ENCODE measurements around the gene IQSEC1.

Gene IQSEC1

GRCh38 chr3:12934431-12934830 is 138.8 kb downstream of the IQSEC1 start:
- peak; percentile 57 for DNase-seq (ENCODE audit: low spot score)

- DNase-seq (ENCODE audit: low spot score): no peak
Measured at GRCh38 chr3:12933901-12934300, 139.3 kb downstream of the IQSEC1 start.

- DNase-seq (ENCODE audit: low spot score): no peak
Measured at GRCh38 chr3:12932754-12933153, 140.5 kb downstream of the IQSEC1 start.

- no peak for DNase-seq (ENCODE audit: low spot score)
Measured at GRCh38 chr3:12932347-12932746, 140.9 kb downstream of the IQSEC1 start.

GRCh38 chr3:12931273-12931905 is 141.8 kb downstream of the IQSEC1 start:
- no peak for DNase-seq (ENCODE audit: low spot score)

GRCh38 chr3:12929801-12930200 is 143.4 kb downstream of the IQSEC1 start:
- no peak for DNase-seq (ENCODE audit: low spot score)

GRCh38 chr3:12926660-12927059 is 146.6 kb downstream of the IQSEC1 start:
- DNase-seq (ENCODE audit: low spot score): no peak

- DNase-seq (ENCODE audit: low spot score): no peak
Measured at GRCh38 chr3:12925648-12926047, 147.6 kb downstream of the IQSEC1 start.

GRCh38 chr3:12924437-12924836 is 148.8 kb downstream of the IQSEC1 start:
- DNase-seq (ENCODE audit: low spot score): no peak

- no peak for DNase-seq (ENCODE audit: low spot score)
Measured at GRCh38 chr3:12922881-12923431, 150.3 kb downstream of the IQSEC1 start.

GRCh38 chr3:12922306-12922705 is 150.9 kb downstream of the IQSEC1 start:
- no peak for DNase-seq (ENCODE audit: low spot score)

- no peak for DNase-seq (ENCODE audit: low spot score)
Measured at GRCh38 chr3:12921736-12922135, 151.5 kb downstream of the IQSEC1 start.

GRCh38 chr3:12920967-12921366 is 152.3 kb downstream of the IQSEC1 start:
- no peak for DNase-seq (ENCODE audit: low spot score)

- DNase-seq (ENCODE audit: low spot score): no peak
Measured at GRCh38 chr3:12919205-12919604, 154.0 kb downstream of the IQSEC1 start.

GRCh38 chr3:12918231-12918630 is 155.0 kb downstream of the IQSEC1 start:
- DNase-seq (ENCODE audit: low spot score): no peak

- DNase-seq (ENCODE audit: low spot score): no peak
Measured at GRCh38 chr3:12916159-12916558, 157.1 kb downstream of the IQSEC1 start.

GRCh38 chr3:12914088-12914487 is 159.1 kb downstream of the IQSEC1 start:
- DNase-seq (ENCODE audit: low spot score): no peak

- no peak for DNase-seq (ENCODE audit: low spot score)
Measured at GRCh38 chr3:12911881-12912415, 161.3 kb downstream of the IQSEC1 start.

- DNase-seq (ENCODE audit: low spot score): no peak
Measured at GRCh38 chr3:12910356-12911099, 162.7 kb downstream of the IQSEC1 start.

GRCh38 chr3:12909710-12910109 is 163.5 kb downstream of the IQSEC1 start:
- DNase-seq (ENCODE audit: low spot score): no peak

GRCh38 chr3:12908859-12909258 is 164.4 kb downstream of the IQSEC1 start:
- no peak for DNase-seq (ENCODE audit: low spot score)

- DNase-seq (ENCODE audit: low spot score): no peak
Measured at GRCh38 chr3:12908136-12908730, 165.0 kb downstream of the IQSEC1 start.

- DNase-seq (ENCODE audit: low spot score): no peak
Measured at GRCh38 chr3:12907729-12908128, 165.5 kb downstream of the IQSEC1 start.

All from AG08396 (cell line).